Cortex of kidney (tissue), 1 donor: ENCODE measurements around the gene FBXO15.

Experiments used
- DNase-seq: peaks from one replicate; lab custom pipeline; 2025; lab: John Stamatoyannopoulos, UW

The FBXO15 gene, protein sequence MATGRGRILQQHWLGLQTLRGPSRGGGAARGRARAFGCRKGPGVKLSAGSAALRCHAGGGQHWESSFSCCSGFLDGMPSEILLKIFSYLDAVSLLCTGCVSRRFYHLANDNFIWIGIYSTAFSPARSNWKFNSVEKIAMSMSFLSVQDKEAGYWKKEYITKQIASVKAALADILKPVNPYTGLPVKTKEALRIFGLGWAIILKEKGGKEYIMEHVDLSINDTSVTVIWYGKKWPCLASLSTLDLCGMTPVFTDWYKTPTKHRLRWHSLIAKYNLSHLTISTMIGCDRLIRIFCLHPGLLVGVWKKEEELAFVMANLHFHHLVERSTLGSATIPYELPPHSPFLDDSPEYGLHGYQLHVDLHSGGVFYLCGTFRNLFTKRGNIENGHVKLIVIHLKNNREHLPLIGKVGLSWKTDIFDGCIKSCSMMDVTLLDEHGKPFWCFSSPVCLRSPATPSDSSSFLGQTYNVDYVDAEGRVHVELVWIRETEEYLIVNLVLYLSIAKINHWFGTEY

DNA sequence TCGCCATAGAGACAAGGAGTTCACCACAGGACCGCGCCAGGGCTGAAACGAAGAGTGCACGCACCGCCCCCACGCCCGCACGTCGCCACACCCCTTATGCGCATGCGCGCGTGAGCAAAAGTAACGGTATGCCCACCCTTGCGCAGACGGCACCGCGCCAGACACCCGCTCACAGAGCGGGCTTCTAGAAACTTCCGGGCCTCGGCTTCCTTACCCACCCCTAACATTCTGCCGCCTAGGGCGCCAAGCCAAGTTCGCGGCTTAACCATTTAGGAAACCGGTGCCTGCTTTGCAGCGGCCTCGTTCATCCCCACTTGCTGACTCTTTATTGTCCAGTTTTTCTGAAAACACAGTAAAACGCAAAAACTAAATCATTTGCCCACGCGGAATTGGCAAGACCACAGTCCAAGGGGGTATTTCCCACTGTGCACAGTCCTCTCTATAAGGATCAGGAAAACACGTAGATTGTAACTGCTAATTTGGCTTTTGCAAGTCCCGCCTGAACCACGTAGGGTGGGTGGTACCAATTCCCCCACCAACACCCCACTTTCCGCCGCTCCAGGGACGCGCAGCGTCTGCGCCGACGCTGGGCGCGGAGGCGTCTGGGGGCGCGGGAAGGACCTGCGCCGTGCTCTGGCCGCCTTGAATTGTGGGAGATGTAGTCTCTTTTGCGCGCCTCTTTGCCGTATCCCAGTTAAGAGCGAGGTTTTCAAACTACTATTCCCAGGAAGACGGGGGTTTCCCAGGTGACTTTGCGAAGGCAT, at the start of gene FBXO15, which contains the start of gene TIMM21:
FBXO15 (minus strand) TSS at position 56 of the 764 bp plus-strand sequence; CDS start at position 7, 49 bp downstream.
TIMM21 (plus strand) TSS at position 745 of the 764 bp plus-strand sequence. CDS start 286 bp downstream, outside the sequence.
- peak; percentile 27 for DNase-seq

DNA sequence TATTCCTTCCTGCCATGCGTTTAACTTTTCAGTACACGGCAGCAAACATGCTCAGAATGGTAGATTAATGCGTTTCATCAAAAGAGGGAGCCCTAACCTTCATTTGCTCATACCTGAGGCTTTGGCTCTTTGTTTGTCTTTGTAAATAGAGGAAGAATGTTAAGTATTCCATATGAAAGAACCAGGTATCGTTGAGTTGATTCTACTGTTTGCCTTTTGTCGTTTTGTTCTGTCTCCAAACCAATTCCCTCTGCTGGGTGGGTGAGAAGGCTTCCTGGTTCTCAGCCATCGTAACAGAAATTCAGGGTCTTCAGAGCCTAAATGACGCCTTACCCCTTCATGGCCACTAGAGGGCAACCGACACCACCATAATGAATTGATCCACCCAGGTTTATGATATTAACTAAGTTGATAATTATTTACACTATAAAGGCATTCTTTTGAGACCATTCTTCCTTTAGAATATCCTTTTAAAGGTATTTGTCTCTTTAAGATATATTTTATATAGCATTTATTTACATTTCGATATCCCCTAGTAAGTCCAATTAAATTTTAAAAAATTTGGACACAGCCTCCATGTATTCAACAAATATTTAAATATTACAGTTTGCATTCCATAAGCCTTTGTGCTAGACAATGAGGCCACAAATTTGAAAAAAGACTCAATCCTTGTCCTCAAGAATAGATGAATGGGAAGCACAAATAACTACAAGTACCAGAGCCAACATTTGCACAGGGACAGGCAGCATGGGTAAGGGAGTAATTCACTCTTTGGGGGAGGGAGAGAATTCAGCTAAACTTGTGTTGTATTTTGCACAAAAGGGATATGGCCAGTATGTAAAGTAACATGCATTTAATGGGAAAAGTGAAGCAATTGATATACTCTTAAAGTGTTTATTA, 48.8 kb upstream of the FBXO15 start:
- no peak for DNase-seq

DNA sequence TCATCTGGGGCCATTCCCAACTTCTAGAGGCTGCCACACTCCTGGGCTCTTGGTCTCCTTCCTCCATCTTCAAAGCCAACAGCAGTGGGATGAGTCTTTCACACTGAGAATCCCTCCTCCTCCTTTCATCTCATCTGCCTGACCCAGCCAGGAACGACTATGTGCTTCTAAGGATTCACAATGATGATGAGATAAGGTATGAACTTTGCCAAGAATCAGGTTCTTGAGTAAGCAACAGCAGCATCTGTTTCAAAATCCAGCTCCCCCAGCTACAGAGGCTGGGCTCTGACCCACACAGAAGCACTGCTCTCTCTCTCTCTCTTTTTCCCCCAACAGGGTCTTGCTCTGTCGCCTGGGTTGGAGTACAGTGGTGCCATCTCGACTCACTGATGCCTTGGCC, 47.1 kb upstream of the FBXO15 start:
- DNase-seq = no peak

DNA sequence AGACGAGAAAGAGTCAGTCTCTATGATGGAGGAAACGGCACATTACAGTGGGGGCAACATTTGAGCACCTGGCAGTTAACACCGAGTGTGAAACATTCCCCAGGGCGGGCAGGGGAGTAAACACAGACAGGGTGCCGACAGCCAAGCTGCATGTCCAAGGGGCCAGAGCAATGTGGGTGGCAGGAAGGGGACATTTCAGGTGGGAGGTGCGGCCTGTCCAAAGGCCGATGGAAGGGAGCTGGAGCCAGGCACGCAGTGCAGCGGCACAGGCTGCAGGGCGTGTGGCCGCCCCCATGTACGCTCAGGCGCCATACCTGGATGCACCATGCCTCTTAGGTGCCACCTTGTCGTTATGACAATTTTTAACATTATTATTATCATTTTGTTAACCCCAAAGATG, 43.9 kb upstream of the FBXO15 start:
- DNase-seq = no peak

DNA sequence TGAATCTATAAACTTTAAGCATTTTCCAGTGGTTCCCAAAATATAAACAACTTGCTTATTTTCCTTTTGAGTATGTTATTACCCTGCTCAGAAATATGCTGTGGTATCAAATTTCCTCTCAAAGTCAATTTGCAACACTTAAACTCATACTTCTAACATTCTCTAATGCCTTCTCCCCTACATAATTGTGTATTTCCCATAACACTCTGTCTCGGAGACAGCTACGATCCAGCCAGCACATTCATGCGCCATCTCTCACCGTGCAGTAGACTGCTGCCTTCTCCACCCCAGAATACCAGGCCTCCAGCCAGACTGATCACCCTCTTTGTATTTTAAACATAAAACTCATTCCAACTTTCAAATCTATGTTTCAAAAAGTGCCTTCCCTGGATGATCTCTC, 42.5 kb upstream of the FBXO15 start:
- no peak for DNase-seq

DNA sequence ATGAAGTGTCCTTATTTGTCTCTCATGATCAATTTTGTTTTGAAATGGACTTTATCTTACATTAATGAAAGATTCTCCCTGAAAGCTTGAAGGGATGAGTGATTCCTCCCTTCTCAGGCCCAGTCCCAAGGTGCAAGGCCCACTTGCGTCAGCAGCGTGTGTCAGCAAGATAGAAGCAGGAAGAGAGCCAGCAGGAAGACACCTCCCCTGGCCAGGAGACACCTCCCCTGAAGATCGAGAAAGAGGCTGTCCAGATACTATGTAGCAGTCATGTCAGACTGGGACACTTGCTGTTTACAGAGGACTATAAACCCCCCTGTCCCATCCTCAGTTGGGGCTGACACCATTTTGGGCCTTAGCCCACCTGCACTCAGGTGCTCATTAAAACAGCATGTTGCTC, 39.0 kb upstream of the FBXO15 start:
- DNase-seq = no peak

DNA sequence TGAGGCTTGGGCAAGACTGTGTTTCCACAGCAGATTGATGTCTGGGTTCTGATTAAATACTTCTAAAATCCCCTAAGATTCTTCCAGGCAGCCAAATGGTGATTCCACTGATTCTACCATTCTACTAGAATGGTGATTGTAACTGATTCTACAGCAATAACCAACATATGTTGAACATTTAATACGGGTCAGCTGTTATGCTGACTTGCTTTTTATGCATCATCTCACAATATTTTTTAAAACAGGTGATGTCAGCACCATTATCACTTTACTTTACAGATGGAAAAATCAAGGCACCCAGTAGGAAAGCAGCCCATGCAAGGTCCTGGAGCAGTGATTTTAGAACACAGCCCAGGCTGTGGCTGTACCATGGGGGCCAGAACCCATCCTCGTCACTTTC, 38.2 kb upstream of the FBXO15 start:
- no peak for DNase-seq

DNA sequence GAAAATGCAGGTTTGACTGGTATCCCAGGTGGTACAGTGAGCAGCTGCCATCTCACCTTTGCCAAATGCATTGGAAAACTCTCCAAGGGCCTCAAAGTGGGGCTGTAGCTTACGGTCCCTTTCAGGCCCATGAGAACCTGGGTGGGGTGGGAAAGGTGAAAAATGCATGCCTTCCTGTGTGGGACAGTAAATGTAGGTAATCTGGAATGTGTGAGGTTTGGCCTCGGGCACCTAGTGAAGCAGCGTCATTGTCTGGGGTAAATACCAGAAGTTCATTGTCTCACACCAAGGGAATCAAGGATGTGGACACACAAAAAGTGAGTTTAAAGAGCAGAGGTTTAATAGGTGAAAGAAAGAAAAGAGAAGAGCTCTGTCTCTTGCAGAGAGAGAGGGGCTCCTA, 37.2 kb upstream of the FBXO15 start:
- DNase-seq = no peak

DNA sequence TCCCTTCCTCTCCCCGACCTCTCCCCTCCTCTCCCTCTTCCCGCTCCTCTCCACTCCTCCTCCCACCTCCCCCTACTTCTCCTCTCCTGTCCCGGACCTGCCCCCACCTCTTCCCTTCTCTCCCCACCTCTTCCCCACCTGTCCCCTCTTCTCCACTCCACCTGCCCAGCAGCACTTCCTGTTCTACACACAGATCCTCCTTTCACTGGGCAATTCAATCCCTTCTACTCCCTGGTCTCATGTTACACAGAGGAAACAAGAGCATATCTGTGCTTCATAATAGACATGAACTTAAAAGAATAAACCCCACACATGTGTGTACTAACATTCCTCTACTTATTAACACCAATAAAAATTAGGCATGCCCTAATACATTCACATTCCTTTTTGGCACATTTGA, 35.5 kb upstream of the FBXO15 start:
- no peak for DNase-seq

DNA sequence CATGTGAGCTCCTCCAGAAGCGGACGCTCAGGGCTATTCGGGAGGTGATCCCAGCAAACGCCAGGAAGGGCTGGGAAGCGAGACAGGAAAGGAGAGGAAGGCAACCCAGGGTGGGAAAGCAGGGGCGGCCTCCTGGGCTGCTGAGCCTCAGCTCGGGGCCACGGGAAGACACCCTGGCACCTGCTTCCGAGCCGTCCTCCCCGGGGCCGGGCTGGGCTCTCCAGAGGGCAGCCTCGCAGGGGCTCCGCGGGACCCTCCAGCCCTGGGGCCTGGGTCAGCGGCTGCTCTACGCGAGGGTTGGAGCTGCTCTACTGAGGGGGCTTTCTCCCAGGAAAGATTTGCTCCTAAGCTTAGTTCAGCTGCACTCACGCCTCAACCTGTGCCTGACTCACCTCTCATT, 34.7 kb upstream of the FBXO15 start:
- no peak for DNase-seq

DNA sequence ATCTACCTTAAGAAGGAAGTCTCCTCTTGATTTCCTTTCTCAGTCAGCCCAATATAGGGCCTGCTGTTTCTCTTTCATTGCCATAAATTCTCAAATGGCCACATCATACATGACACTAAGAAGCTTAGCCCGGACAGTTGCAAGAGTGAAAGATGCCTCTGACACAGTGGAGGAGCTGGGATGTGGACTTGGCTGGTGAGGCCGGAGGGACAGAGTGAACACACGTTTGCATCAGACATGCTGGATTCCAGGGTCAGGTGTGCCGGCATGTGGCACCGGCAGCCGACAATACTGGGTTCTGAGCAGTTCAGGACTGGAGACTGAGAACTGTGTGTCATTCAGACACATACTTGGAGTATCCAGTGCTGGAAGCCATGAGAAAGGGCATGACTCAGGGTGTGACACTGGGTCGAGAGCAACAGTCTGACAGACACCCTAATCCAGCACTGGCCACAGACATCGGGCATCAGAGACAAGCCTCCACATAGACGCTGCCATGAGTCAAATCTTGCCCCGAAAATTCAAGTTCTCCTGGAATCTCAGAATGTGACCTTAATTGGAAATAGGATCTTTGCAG, 32.1 kb upstream of the FBXO15 start:
- DNase-seq = no peak

DNA sequence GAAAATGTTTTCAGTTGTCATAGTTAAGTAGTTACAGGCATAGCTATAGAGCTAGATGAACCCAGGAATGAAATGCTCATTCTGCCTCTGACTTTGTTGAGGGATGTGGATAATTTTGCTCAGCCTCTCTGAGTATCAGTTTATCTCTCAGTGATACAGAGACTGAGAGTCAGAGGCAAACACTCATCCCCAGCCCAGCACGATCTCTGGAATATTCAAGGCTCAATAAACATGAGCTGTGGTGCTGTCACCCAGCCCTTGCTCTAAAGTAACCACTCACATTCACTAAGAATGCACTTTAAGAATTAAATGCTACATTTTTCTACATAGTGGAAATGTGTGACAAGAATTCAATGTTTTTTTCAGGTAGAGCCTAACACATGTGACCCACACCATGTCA, 31.2 kb upstream of the FBXO15 start:
- DNase-seq = no peak

DNA sequence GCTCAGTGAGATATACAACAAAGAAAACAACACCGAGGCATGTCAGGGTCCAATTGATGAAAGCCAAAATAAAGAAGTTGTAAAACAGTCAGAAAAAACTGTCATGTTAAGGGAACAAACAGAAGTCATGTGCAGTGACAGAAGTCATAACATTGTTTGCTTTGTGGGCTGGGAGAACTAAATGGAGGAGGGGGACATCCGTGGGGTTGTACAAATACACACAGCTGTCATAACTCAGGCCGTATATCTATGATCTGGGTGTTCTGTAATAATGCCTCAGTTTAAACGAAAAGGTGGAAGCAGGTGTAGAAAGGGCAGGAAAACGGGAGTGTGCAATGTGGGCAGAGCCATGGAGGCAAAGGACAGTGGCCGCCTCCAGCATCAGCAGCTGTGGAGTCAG, 28.0 kb upstream of the FBXO15 start:
- DNase-seq = no peak

DNA sequence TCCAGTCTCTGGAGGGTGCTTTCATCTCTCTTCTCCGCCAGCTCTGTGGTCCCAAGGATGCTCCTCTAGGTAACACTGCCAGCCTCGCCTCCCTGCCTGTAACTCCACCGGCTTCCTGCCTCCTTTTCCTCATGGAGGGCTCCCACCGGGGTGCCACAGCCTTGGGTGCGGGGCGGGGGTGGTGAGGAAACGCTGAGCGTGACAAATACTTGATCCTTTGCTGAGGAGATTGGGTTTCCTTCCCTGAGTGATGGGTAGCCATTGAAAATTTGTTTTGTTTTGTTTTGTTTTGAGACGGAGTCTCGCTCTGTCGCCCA, 25.8 kb upstream of the FBXO15 start:
- DNase-seq = no peak

DNA sequence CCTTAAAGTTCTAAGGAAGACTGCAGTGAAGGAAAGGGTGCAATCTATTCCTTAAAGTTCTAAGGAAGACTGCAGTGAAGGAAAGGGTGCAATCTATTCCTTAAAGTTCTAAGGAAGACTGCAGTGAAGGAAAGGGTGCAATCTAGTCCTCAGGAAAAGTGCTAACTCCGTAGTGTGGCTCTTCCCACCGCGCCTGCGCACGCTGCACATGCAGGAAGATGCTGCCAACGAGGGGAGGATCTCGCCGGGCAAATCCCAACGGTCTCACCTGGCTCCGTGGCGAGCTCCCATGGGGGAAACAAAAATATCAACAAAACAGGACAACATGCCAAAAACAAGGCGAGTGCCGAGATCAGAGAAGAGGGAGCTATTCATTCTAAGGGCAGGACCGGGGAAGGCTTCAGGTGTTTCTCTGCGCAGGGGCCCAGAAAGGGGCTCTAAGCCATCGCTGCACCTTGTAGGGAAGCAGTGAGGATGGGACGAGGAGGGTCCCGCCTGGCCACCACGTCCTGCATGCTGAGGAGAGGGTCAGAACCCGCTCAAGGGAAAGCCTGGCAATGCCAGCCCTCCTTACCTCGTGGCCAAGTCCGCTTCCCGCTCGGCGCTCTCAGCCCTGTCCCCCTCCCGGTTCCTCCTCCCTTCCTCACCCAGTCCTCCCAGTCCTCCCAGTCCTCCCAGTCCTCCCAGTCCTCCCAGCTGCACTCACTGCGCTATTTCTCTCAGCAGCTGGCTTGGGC, 25.2 kb upstream of the FBXO15 start:
- no peak for DNase-seq

DNA sequence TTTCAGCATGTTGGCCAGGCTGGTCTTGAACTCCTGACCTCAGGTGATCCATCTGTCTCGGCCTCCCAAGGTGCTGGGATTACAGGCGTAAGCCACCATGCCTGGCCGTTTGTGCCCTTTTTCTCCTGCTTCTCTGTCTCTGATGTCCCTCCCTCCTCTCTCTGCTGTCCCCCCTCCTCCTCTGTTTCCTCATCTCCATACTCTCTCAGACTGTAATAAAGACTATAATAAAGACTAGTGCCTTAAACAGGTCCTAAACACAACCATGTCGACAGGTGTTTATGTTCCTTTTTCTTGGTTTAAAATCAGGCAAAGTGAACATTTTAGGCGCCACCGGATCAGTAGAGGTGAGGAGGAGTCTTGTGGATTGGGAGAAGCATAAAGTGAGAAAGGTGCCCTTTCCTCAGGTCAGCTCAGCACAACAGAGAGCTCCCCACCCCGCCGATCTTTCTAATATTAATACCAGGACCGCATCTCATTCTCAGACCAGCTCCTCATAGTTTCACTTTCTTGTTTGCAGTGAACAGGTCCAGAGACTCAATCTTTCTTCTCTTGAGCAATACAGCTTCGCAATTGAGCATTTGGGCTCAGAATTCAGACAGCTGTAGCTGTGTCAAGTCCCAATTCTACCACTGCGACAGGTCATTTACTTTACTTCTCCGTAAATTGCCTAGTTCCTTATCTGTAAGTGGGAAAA, 24.4 kb upstream of the FBXO15 start:
- DNase-seq = no peak

DNA sequence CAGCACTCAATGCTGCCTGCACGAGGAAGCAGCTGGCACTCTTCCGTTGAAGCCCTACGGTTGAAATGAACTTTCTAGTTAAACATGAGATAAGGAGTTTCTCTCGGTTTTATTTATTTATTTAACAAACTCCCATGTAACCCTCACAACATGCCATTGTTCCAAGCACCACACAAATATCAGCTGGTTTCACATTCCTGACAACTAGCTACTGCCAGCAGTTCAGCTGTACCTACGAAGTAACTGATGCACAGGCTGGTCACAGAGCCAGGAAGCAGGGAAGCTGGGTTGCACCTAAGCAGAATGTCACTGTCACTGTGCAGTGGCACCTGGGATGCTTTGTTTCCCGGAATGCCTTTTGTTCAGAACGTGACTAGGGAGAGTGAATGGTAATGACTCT, 18.8 kb upstream of the FBXO15 start:
- DNase-seq = no peak

DNA sequence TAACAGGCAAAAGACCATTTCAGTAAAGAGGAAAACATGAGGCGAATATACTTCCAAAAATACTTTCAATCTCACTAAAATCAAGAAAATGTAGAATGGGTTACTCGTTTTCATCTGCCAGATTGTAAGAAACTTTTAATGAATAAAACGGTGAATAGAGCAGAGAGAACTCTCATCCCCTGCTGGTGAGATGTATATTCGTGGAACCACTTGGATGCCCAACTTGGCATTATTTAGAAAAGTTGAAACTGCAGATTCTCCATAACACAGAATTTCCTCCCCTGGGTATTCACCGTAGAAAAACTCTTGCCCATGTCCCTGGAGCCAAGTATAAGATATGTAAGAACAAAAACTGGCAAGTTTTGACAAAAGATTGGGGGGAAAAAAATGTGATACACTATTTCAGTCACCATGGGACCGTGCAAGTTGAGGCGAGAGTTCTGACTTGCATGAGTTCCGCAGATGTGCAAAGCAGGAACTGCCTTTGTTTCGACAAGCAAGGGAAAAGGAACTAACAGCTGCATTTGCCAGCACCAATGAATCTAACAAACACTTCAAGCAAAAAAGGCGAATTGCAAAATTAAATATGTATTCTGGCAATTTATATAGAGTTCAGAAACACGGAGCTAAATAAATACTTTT, 15.5 kb upstream of the FBXO15 start:
- DNase-seq = no peak

DNA sequence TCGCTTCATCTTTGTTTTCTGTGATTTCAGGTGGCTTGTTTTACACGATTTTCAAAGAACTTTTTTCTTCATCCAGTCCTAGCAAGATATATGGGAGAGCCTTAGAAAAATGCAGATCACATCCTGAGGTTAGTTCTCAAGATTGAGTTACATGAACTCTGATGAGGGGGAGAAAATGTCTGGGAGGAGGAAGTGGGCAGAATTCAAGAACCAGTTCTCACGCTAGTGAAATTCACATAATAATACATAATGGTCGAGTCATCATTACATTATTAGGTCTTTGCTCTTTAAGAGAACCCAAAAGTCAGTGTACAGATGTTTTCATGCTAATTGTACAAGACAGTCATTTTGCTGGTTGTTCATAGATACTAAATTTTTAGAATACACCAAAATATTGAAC, 7.6 kb upstream of the FBXO15 start:
- no peak for DNase-seq

DNA sequence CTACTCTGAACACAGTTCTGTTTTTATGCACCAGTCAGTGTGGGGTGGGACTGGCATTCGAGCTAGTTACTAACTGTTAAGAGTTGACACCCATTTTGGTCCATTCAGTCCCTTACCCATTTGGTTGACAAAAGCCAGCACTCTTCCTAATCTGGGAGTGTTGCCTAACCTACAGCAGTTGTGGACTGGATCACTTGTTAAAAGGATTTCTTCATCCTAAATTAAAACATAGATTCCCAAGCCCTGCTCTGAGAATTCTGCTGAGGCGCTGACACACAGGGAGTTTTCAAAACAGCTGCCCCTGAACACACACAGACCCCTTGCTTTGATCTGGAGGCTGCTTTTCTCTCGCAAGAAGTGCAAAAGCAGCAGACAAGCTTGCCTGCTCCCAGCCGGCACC, 7.1 kb upstream of the FBXO15 start:
- no peak for DNase-seq
